KMS-11 (cell line): ENCODE measurements around the gene RPTOR.

Source experiments
- H2AFZ ChIP-seq: fragments of 200-600 bp; sonication (generic); 2 replicates; pipeline ENCODE4 v1.6.1; 2016; ENCODE audit warnings: antibody characterized with exemption, mixed run types, low read depth
- H3K27ac ChIP-seq: fragments of 200-600 bp; sonication (generic); 2 replicates; pipeline ENCODE4 v1.6.1; 2016; ENCODE audit warnings: mild to moderate bottlenecking, mixed run types
- H3K27me3 ChIP-seq: fragments of 200-600 bp; sonication (generic); 2 replicates; pipeline ENCODE4 v1.6.1; 2017; ENCODE audit warnings: mild to moderate bottlenecking, low read depth, mixed run types, moderate library complexity; ENCODE audit not compliant: insufficient read depth
- H3K36me3 ChIP-seq: fragments of 200-600 bp; sonication (generic); 2 replicates; pipeline ENCODE4 v1.6.1; 2017; ENCODE audit warnings: mild to moderate bottlenecking, mixed run types; ENCODE audit not compliant: insufficient read depth
- H3K4me1 ChIP-seq: fragments of 200-600 bp; sonication (generic); 2 replicates; pipeline ENCODE4 v1.6.1; 2016; ENCODE audit warnings: mild to moderate bottlenecking, low read depth, mixed run types; ENCODE audit not compliant: poor library complexity, severe bottlenecking
- H3K4me2 ChIP-seq: fragments of 200-600 bp; sonication (generic); 2 replicates; pipeline ENCODE4 v1.7.0; 2016; ENCODE audit warnings: mild to moderate bottlenecking, mixed run types
- H3K4me3 ChIP-seq: fragments of 200-600 bp; sonication (generic); IDR thresholded peaks from 2 replicates; pipeline ENCODE4 v1.6.1; 2017; ENCODE audit warnings: low read depth, low read length, mixed read lengths; ENCODE audit not compliant: insufficient read depth
- H3K79me2 ChIP-seq: fragments of 200-600 bp; sonication (generic); 2 replicates; pipeline ENCODE4 v1.6.1; 2016; ENCODE audit warnings: low read depth, mixed run types; ENCODE audit not compliant: insufficient read depth
- H3K9ac ChIP-seq: fragments of 200-600 bp; sonication (generic); 2 replicates; pipeline ENCODE4 v1.6.1; 2016; ENCODE audit warnings: mild to moderate bottlenecking, mixed run types
- H4K20me1 ChIP-seq: fragments of 200-600 bp; sonication (generic); 2 replicates; pipeline ENCODE4 v1.6.1; 2016; ENCODE audit warnings: mild to moderate bottlenecking, mixed run types; ENCODE audit not compliant: insufficient read depth
- TF ChIP-seq, protein P1 (sequence below): fragments of 200-600 bp; sonication (generic); conservative IDR thresholded peaks from 2 replicates; pipeline ENCODE4 v1.6.1; 2017; ENCODE audit warnings: low read depth, mild to moderate bottlenecking, antibody characterized with exemption, low read length, moderate library complexity, mixed read lengths

Gene RPTOR

DNA sequence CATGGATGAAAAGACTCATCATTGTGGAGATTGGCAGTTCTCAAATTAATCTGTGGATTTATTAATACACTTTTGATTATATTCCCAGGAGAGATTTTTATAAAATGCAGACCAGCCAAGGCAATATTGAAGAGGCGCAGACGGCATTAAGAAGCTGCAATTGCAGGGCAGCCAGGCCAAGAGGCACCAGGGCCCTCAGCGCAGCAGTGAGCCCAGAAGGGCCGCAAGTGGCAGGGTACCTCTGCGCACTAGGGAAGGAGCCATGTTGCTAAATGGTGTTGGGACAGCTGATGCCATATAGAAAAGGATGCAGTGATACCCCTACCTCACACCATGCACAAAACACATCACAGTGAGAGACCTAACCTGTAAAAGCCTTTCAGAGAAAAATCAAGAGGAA is 410.4 kb downstream of the RPTOR start:
- Histone ChIP-seq H3K27ac (no peak overlapping the region), H4K20me1 (no peaks in the 10 kb centered on the region), H3K4me3 (no peak overlapping the region), H3K36me3 (no peaks in the 10 kb centered on the region), H3K27me3 (no peaks in the 10 kb centered on the region), H2AFZ (no peak overlapping the region), H3K9ac (no peak overlapping the region), H3K79me2 (no peaks in the 10 kb centered on the region), H3K4me2 (no peak overlapping the region), H3K4me1 (no peaks in the 10 kb centered on the region)
- TF ChIP-seq, protein P1, sequence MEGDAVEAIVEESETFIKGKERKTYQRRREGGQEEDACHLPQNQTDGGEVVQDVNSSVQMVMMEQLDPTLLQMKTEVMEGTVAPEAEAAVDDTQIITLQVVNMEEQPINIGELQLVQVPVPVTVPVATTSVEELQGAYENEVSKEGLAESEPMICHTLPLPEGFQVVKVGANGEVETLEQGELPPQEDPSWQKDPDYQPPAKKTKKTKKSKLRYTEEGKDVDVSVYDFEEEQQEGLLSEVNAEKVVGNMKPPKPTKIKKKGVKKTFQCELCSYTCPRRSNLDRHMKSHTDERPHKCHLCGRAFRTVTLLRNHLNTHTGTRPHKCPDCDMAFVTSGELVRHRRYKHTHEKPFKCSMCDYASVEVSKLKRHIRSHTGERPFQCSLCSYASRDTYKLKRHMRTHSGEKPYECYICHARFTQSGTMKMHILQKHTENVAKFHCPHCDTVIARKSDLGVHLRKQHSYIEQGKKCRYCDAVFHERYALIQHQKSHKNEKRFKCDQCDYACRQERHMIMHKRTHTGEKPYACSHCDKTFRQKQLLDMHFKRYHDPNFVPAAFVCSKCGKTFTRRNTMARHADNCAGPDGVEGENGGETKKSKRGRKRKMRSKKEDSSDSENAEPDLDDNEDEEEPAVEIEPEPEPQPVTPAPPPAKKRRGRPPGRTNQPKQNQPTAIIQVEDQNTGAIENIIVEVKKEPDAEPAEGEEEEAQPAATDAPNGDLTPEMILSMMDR: no peak

DNA sequence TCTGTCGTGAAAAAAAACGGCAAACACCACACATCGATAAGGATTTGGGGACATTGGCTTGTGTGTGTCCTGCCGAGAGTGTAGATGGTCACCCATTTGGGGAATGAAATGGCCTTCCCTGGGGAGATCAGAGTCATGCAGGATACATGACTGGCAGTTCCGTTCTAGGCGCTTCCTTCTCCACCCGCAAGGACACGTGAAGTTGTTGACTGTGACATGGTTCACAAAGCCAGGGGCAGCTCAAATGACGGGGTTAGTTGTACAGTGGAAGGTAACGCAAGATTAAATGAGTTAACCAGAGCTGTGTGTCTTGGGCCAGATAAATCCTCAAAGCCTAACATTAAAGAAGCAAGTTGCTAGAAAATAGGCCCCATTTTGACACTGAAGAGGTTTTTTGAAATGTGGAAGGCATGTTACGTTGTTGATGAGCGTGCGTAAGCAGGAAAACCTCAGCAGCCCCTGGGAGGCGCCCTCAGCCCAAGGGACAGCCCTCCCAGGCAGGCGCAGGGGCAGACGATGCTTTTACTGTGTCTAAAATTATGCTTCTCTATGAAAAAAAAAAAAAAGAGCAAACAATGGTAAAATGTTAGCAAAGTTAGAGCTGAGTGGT is 411.1 kb downstream of the RPTOR start:
- Histone ChIP-seq H3K79me2 (no peaks in the 10 kb centered on the region), H3K4me1 (no peaks in the 10 kb centered on the region), H3K4me3 (no peak overlapping the region), H3K9ac (no peak overlapping the region), H3K27me3 (no peaks in the 10 kb centered on the region), H3K27ac (no peak overlapping the region), H3K4me2 (no peak overlapping the region), H4K20me1 (no peaks in the 10 kb centered on the region), H2AFZ (no peak overlapping the region), H3K36me3 (no peaks in the 10 kb centered on the region)
- TF ChIP-seq, protein P1: no peak

DNA sequence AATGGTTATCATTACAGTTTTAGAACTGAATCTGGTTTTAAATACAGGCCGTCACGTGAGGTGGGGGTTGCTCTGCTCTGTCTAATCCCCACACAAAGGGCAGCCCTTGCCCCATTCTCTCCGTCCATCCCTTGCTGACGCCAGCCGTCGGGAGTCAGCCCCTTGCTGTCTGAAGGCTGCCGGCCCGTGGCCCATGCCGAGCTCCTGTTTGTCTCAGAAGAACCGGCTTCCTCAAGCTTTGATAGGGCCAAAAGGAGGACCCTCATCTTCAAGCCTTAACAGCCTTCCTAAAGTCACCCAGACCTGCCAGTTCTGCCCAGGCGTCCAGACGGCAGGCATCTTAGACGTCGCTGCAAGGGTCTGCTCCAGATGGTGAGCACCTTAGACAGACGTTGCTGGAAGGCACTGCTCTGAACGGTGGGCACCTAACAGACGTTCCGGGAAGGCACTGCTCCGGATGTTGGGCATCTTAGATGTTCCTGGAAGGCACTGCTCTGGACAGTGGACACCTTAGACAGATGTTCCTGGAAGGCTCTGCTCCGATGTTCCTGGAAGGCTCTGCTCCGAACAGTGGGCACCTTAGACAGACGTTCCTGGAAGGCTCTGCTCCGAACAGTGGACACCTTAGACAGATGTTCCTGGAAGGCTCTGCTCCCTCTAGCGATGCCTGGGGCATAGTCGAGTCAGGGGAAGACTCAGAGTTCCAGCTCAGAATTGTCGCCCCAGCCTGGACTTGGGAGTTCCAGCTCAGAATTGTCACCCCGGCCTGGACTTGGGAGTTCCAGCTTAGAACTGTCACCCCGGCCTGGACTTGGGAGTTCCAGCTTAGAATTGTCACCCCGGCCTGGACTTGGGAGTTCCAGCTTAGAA is 411.9 kb downstream of the RPTOR start:
- Histone ChIP-seq H3K27ac (no peak overlapping the region), H3K9ac (no peak overlapping the region), H3K4me3 (no peak overlapping the region)

GRCh38 chr17:80957461-80957941 is 412.9 kb downstream of the RPTOR start:
- H3K4me1 ChIP-seq: no peaks in the 10 kb centered on the region
- no peak overlapping the region for H3K9ac ChIP-seq
- H4K20me1 ChIP-seq: no peaks in the 10 kb centered on the region
- no peaks in the 10 kb centered on the region for H3K36me3 ChIP-seq
- no peak overlapping the region for H3K4me3 ChIP-seq
- H3K4me2 ChIP-seq: no peak overlapping the region
- H3K27me3 ChIP-seq: no peaks in the 10 kb centered on the region
- TF ChIP-seq, protein P1: no peak
- H3K79me2 ChIP-seq: no peaks in the 10 kb centered on the region
- no peak overlapping the region for H2AFZ ChIP-seq
- no peak overlapping the region for H3K27ac ChIP-seq

More for the DNA sequence above, 411.9 kb downstream of the RPTOR start:
- no peaks in the 10 kb centered on the region for H3K27me3 ChIP-seq
- no peaks in the 10 kb centered on the region for H3K36me3 ChIP-seq
- H3K79me2 ChIP-seq: no peaks in the 10 kb centered on the region
- H2AFZ ChIP-seq: no peak overlapping the region
- H3K4me2 ChIP-seq: no peak overlapping the region
- no peaks in the 10 kb centered on the region for H4K20me1 ChIP-seq
- TF ChIP-seq, protein P1: no peak
- no peaks in the 10 kb centered on the region for H3K4me1 ChIP-seq
